ENCODE results near the gene MPDZ.

- TF ChIP-seq CTCF (CRISPR knock-in tag; IDR thresholded peaks at IDR 0.05) (no peak), POLR2A (IDR thresholded peaks at IDR 0.05; ENCODE audit: insufficient read depth in 1 of 2, low read depth in 2 of 2, low read length in 2 of 2) (no peak), CENPT (CRISPR knock-in tag; IDR thresholded peaks at IDR 0.05; ENCODE audit: low read depth) (no peak), SMAD3 (CRISPR knock-in tag; IDR thresholded peaks at IDR 0.05) (no peak), AGO1 (IDR thresholded peaks at IDR 0.05; ENCODE audit: low read depth, low read length, poor library complexity, severe bottlenecking) (no peak), MXD1 (CRISPR knock-in tag; IDR thresholded peaks at IDR 0.05) (no peak), NPAS2 (CRISPR knock-in tag; IDR thresholded peaks at IDR 0.05; ENCODE audit: borderline replicate concordance) (no peak), PREB (CRISPR knock-in tag; IDR thresholded peaks at IDR 0.05) (no peak), ZHX1 (CRISPR knock-in tag; IDR thresholded peaks at IDR 0.05; ENCODE audit: low read depth) (no peak), MTA3 (CRISPR knock-in tag; IDR thresholded peaks at IDR 0.05) (no peak), BHLHE40 (IDR thresholded peaks at IDR 0.05; ENCODE audit: low read length) (no peak), SIN3A (IDR thresholded peaks at IDR 0.05; ENCODE audit: borderline replicate concordance, low read depth, low read length) (no peak), MAX (IDR thresholded peaks at IDR 0.05) (no peak)
Measured at GRCh38 chr9:13140843-13141592, 138.5 kb downstream of the MPDZ start.
